VCaP (cell line): ENCODE results near the gene CD226.
"Not testable (repeated sequence)": the region's sequence is repeated elsewhere in the genome, so short reads cannot be mapped to it uniquely, and the experiment has no call there.

Experiments used
- H3K27ac ChIP-seq: fragments of 450-650 bp; 2 replicates; pipeline ENCODE4 v1.5.1; 2017
- CTCF ChIP-seq: fragments of 450-650 bp; conservative IDR thresholded peaks from 2 replicates; pipeline ENCODE4 v1.5.1; 2017; ENCODE audit warnings: mild to moderate bottlenecking, moderate library complexity

The CD226 gene

GRCh38 chr18:69885841-69886531, 61.7 kb downstream of the CD226 start:
- no peak for TF ChIP-seq CTCF
- no peak overlapping the region for H3K27ac ChIP-seq

- no peak for TF ChIP-seq CTCF
- no peak overlapping the region for H3K27ac ChIP-seq
These were observed 62.3 kb downstream of the CD226 start for GRCh38 chr18:69885355-69885754.

GRCh38 chr18:69883781-69884180, 63.9 kb downstream of the CD226 start:
- no peak for TF ChIP-seq CTCF
- H3K27ac ChIP-seq = no peak overlapping the region

GRCh38 chr18:69882965-69883668, 64.6 kb downstream of the CD226 start:
- H3K27ac ChIP-seq = no peak overlapping the region
- TF ChIP-seq CTCF = no peak

- TF ChIP-seq CTCF = no peak
- no peak overlapping the region for H3K27ac ChIP-seq
These were observed 67.6 kb downstream of the CD226 start for GRCh38 chr18:69880083-69880482.

GRCh38 chr18:69879051-69879450, 68.6 kb downstream of the CD226 start:
- H3K27ac ChIP-seq = not testable (repeated sequence)

GRCh38 chr18:69878213-69878933, 69.3 kb downstream of the CD226 start:
- H3K27ac ChIP-seq = no peak overlapping the region
- TF ChIP-seq CTCF = no peak
